ENCODE measurements around the gene TMEM178B.

- TF ChIP-seq ZNF274 (IDR thresholded peaks at IDR 0.05; ENCODE audit: low read depth, low read length): no peak
- no peak for TF ChIP-seq SUZ12 (IDR thresholded peaks at IDR 0.05; ENCODE audit: extremely low read depth, insufficient read depth, insufficient read length)
- no peak for TF ChIP-seq YY1 (IDR thresholded peaks at IDR 0.05; ENCODE audit: insufficient read depth, insufficient read length)
These were observed 49.2 kb upstream of the TMEM178B start for GRCh38 chr7:141024668-141025067.

Data from NT2/D1 (cell line).